HG03558 (cell line): ENCODE results near the gene UNC45A.
"Not testable (repeated sequence)": the region's sequence is repeated elsewhere in the genome, so short reads cannot be mapped to it uniquely, and the experiment has no call there.

Experiments used
- ATAC-seq: cut with Tn5 transposase; IDR thresholded peaks from one replicate; pipeline ENCODE4 v1.9.1; 2021; ENCODE audit warnings: moderate number of reproducible peaks; ENCODE audit not compliant: unreplicated experiment; ENCODE audit errors: extremely low read depth

Gene UNC45A

GRCh38 chr15:90934949-90935751 lies at the start of gene UNC45A:
Gene UNC45A (plus strand): TSS chr15:90935285. CDS start chr15:90935325, 40 bp downstream.
- peak; percentile 28 for ATAC-seq

- ATAC-seq: no peak
Observed at GRCh38 chr15:90885432-90886290, 49.4 kb upstream of the UNC45A start.

GRCh38 chr15:90886291-90886614 lies 48.8 kb upstream of the UNC45A start:
- no peak for ATAC-seq

- no peak for ATAC-seq
Observed at GRCh38 chr15:90887037-90887481, 48.0 kb upstream of the UNC45A start.

- no peak for ATAC-seq
Observed at GRCh38 chr15:90889313-90889730, 45.8 kb upstream of the UNC45A start.

- ATAC-seq: no peak
Observed at GRCh38 chr15:90889736-90890456, 45.2 kb upstream of the UNC45A start.

GRCh38 chr15:90890839-90891238 lies 44.2 kb upstream of the UNC45A start:
- no peak for ATAC-seq

- ATAC-seq: no peak
Observed at GRCh38 chr15:90891346-90891949, 43.6 kb upstream of the UNC45A start.

GRCh38 chr15:90892023-90892422 lies 43.1 kb upstream of the UNC45A start:
- no peak for ATAC-seq

- ATAC-seq: no peak
Observed at GRCh38 chr15:90892498-90893174, 42.4 kb upstream of the UNC45A start.

- no peak for ATAC-seq
Observed at GRCh38 chr15:90893175-90894090, 41.7 kb upstream of the UNC45A start.

GRCh38 chr15:90895571-90896117 lies 39.4 kb upstream of the UNC45A start:
- no peak for ATAC-seq

GRCh38 chr15:90897131-90897655 lies 37.9 kb upstream of the UNC45A start:
- not testable (repeated sequence) for ATAC-seq

- ATAC-seq: no peak
Observed at GRCh38 chr15:90901175-90902039, 33.7 kb upstream of the UNC45A start.

- ATAC-seq: peak; percentile 63
Observed at GRCh38 chr15:90902040-90902839, 32.8 kb upstream of the UNC45A start.
